ENCODE data around the gene COL23A1.
"Not testable (repeated sequence)": the region's sequence is repeated elsewhere in the genome, so short reads cannot be mapped to it uniquely, and the experiment has no call there.

COL23A1 gene

DNA sequence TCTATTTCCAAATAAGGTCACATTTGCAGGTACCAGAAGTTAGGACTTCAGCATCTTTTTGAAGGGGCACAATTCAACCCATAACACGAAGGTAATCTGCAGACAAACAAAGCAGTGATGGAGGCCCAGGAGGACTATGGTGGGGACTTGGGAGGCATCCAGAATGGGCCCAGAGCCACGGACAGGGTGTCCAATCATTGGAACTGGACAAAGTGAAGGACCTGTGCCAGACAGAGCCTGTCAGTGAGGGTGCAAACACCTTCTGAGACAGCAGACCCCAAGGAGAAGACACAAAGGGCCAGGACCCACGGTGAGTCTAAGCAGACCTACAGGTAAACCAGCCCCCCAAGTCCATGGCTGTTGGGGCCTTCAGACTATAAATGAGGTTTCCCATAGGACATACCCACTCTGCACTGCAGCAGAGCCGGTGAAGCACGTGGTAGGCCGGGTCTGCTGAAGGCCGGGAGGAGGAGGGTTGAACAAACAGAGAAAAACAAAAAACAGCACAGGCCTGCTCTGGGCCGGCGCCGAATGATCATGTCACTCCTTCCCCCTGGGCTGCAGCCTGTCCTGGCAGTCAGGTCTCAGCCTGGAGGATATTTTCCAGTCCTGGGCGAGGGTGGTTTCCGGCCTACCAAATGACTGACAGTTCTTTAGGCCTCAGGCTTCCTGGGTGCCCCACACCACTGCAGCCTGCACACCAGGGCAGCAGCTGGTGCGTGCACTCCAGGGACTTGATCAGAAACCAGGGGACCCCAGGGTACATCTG, 84.4 kb downstream of the COL23A1 start:
- no peak for DNase-seq (ENCODE audit: low spot score)

DNA sequence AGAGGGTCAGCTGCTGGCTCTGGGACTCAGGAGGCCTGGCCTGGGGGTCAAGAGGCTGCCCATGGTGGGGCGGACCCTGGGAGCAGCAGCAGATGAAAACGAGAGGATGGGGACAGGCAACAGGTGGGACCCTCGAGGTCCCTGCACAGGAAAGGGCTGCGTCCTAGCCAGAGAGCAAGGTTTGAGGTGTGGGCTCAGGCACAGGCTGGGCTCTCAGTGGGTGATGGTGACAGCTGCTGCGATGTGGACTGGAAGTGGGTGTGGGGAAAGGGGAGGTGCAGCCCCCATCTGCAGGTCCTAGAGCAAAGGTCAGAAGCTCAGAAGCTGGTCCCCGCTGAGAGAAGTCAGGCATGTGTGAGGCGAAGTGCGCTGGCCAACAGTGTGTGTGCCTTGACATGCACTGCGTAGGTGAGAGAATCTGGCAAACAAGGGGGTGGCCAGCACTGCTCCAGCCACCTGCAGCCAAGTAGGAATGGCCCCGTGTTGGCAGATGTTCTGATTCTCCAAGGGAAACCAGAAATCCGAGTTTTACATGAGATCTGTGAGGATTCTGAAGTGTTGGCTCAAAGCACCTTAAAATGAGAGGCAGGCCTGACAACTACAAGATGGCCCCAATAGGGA, 85.7 kb downstream of the COL23A1 start:
- no peak for DNase-seq (ENCODE audit: low spot score)

DNA sequence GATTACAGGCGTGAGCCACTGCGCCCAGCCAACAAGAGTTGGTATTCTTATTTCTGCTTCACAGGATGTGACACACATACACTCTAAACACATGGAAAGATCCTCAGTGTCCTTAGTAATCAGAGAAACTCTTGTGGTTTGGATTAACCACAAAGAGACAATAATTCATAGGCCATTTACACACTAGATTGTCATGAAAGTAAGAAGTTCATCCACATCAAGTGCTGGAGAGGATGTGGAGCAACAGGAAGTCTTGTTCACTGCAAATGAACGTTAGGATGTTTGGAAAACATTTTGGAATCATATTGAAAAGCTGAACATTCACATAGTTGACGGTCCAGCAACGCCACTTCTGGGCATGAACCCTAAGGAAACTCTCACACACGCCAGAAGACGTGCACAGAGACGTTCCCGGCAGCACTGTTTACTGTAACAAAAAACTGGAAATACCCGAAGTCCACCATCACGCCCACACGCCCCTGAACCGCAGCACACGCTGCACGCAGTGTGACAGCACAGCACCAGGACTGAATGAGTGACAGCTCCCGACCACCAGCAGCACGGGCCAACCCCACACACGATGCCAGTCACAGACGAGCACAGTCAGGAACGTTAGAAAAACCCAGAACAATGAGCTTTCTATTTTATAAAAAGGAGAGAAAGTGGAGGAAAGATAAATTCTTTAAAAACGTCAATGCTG, 87.6 kb downstream of the COL23A1 start:
- DNase-seq (ENCODE audit: low spot score) = peak; percentile 85

DNA sequence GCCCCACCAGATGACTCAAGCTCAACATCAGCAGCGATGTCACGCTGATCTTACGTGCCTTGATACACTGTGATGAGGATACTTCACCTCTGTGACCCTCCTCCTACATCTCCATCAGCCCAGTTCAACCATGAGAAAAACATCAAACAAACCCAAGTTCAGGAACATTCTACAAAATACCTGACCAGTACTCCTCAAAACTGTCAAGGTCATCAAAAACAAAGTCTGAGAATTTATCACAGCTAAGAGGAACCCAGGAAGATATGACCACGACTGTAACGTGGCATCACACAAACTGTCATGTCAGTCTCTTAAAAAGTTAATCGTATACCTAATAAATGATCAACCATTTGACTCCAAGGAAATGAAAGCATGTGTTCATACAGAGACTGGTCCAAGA, 90.8 kb downstream of the COL23A1 start:
- peak; percentile 46 for DNase-seq (ENCODE audit: low spot score)

DNA sequence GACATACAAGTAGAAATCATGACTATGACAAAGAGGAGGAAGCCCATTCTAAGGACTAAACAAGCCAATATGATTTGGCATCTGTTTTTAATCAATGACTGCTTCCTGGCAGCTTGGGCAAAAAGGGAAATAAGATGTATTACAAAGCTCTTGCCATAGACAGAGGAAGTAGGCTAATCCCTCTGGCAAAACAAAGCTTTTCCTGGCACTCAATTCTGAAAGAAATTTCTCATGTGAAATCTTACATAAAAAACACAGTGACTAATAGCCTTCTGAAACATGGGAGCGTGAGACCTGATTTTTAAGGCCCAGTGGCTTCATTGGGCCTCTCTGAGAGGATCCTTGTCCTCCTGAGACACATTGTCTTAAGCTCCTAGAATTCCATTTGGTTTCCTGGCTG, 93.6 kb downstream of the COL23A1 start:
- DNase-seq (ENCODE audit: low spot score) = peak; percentile 77

DNA sequence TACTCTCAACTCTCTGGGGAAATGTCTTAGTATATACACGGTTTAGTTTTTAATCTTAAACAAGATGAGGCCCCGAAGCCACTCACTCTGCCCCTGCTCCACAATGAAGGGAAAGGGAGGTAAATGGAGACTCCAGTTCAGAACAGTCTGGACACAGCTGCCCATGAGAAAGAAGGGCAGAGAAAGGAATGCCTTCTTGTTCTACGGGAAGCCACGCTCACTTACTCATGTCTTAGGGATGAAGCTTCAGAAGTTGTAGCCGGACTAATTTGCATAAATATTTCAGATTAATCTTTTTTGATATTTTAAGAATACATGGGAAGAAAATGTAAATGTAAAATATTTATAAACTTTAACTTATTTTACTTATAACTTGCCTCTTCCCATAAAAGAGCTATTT, 94.0 kb downstream of the COL23A1 start:
- peak; percentile 50 for DNase-seq (ENCODE audit: low spot score)

DNA sequence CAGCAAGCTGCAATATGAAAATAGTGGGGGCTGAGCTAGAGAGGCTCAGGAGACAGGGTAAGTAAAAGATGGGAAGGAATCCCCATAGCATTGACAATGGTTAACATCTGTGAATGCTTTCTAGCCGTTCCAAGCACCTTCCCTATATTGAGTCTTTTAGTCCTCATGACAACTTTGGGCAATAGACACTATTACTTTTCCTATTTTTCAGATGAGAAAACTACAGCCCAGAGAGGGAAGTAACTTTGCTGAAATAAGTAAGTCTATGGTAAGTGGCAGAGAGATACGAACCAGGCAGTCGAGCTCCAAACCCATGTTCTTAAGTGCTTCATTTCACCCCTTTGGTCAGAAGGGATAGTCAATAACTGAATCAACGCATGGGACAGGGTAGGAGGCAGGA, 94.5 kb downstream of the COL23A1 start:
- no peak for DNase-seq (ENCODE audit: low spot score)

DNA sequence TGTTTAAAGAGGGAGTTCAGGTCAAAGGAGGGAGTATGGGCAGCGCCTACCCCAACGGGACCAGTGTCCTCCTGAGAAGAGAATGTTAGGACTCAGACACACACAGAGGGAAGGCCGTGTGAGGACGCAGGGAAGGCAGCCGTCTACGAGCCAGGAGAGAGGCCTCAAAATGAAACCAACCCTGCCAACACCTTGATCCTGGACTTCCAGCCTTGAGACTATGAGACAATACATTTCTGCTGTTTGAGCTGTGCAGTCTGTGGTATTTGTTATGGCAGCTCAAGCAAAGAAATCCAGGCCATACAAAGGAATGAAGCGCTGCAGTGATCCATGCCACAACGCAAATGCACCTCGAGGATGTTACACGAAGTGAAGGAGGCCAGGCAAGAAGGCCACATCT, 97.9 kb downstream of the COL23A1 start:
- no peak for DNase-seq (ENCODE audit: low spot score)

DNA sequence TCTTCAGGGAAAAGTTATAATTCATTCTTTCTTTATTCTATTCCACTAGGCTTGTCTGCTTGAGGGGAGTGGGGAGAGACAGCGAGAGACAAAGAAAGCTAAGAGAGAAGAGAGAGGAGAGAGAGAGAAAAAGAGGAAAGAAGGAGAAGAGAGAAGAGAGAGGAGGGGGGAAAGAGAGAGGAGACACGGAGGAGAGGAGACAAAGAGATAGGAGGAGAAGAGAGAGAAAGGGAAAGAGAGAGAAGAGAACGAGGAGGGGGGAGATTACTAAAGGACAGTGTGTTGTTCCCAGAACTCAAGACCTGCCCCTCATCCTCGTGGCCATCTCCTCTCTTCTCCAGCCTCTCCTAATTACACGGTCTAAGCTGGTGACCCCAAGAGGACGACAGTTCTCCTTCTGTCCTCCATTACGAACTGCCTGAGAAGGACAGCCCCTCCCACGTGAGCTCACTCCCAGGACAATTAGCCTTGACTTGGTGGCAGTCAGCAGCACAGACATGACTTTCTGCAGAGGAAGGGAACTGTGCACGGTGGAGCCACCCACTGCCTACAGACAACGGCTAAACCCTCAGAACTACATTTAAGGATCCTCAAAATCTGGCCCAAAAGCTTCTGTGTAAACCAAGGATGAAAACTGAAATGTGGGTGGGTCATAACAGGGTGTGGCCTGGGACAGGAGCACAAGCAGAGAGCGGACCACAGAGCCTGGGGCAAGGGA, 99.1 kb downstream of the COL23A1 start:
- DNase-seq (ENCODE audit: low spot score) = no peak

DNA sequence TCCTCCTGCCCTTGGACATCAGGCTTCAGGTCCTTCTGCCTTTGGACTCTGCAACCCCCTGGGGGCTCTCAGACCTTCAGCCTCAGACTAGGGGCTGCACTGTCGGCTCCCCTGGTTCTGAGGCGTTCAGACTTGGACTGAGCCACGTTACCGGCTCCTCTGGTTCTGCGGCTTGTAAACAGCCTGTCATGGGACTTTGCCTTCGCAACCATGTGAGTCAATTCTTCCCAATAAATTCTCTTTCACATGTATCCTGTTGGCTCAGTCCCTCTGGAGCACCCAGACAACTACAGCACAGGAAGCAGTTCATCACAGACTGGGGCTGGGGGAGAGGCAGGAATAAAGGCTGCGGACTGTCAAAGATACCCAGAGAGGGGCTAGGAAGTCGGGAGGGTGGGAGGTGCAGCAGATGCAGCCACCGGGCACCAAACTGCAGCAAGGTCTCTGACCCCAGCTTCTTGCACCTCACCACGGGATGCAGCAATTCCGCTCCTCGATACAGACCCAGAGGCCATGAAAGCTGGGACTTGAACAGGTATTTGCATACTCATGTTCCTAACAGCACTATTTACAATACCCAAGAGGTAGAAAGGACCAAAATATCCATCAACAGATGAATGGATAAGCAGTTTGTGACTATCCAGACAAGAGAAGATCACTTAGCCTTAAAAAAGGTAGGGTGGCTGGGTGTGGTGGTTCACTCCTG, 100.8 kb downstream of the COL23A1 start:
- DNase-seq (ENCODE audit: low spot score) = peak; percentile 60

DNA sequence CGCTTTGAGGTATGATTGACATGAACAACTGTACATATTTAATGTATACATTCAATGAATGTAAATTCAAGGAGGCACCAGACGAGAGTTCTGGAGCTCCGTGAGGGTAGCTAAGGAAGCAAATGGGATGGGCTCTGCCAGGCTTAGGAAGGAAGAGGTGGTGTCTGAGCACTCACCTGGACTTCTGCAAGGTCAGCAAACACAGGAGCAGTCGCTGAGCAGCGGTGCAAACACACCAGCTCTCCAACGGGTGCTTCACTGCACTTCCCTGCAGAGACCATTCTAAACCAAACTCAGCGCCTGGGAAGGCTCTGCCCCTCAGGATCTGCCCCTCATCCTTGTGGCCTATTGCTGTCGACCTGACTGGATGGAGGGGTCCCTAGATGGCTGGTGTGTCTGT, 101.5 kb downstream of the COL23A1 start:
- no peak for DNase-seq (ENCODE audit: low spot score)

DNA sequence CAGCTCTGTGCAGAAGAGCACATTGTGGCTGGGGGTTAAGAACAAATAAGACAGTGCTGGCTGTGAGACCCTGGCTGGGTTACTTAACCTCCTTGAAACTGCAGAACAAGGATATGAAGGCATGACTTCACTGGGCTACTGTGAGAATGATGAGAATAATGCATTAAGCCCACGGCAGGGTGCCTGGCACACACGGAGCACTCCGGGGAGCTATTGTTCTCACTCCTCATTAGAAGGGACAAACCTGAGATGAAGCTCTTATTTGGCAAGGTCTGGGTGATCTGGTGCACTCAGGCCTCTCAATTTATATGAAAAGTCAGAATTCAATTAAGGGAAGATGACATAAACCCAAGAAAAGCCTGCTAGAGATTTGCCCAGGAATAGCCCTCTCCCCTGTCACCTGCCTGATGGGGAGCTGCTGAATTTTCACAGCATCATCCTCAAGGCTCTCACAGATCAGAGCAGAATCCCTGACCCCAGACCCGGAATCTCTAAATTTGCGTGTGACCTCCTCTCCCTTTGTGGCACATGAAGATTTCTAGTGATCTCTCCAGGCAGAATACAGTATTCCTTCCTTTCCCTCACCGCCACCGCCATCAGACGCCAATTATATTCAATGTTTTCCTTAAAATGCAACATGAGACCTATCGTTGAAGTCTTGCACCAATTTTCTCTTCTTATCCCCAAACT, 102.1 kb downstream of the COL23A1 start:
- DNase-seq (ENCODE audit: low spot score) = no peak

DNA sequence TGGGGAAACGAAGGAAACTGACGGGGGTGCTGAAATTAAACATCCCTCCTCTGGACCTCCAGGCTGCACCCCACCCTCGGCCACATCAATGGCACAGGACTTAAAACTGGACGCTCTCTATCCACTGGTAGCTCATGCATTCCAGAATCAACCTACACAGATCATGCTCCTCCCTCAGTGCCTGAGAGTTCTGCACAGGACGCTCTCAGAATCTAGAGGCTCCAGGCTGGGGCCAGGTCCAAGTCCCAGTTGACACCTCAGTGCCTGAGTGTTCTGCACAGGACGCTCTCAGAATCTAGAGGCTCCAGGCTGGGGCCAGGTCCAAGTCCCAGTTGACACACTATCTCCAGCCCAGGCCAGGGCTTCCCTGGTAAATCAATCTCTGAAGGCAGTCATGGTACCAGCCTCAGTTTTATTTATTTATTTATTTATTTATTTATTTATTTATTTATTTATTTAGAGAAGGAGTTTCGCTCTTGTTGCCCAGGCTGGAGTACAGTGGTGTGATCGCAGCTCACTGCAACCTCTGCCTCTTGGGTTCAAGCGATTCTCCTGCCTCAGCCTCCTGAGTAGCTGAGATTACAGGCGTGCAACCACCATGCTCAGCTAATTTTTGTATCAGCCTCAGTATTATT, 103.2 kb downstream of the COL23A1 start:
- DNase-seq (ENCODE audit: low spot score) = not testable (repeated sequence)

DNA sequence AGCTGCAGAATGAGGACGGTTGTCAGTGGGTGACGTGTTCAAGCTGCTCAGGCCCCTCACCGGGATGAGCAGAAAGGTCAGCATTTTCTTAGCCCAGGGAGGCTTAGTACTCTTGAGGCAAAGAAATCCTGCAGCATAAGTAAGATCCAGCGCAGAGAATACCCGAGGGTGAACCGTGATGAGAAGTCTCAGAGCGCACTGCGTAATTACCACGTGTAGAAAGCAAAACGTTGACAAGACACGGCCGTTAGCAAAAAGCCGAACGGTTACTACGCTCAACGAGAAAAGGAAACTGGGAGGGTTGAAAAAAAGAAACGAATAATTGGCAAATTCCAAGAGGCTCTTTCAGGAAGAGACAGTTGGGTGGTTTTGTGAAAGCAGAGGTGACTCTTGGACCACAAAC, 104.0 kb downstream of the COL23A1 start:
- no peak for DNase-seq (ENCODE audit: low spot score)

DNA sequence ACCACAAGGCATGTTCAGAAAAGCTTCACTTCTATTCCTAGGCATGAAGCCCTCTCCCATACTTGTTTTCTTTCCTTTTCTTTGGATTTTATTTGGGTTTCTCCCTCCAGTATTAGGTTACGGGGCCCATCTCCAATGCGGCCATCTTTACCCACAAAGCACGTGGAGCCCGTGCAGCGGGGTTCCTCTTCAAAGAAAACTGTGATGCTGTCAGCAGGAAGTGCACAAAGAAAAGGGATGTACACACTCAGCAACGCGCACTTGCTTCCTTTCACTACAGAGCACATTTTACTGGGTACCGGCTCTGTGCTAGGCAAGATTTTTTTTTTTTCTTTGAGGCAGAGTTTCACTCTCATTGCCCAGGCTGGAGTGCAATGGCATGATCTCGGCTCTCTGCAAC, 106.6 kb downstream of the COL23A1 start:
- no peak for DNase-seq (ENCODE audit: low spot score)

DNA sequence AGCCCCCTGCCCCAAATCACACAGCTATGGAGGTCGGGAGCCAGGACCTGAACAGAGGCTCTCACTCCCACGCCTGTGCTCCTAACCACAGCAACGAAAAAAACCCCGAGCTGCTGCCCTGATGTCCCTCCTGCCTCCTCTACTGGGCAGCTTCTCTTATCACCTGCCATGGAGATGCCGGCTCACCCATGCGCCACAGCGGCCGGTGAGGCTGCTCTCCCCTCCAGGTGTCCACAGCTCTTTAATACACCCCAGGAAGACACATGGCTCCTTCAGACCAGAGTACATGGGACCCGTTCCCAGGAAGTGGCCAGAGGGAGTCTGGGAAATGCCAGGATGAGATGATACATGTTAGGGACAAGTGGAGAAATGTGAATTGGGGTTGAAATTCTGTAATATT, 110.9 kb downstream of the COL23A1 start:
- no peak for DNase-seq (ENCODE audit: low spot score)

DNA sequence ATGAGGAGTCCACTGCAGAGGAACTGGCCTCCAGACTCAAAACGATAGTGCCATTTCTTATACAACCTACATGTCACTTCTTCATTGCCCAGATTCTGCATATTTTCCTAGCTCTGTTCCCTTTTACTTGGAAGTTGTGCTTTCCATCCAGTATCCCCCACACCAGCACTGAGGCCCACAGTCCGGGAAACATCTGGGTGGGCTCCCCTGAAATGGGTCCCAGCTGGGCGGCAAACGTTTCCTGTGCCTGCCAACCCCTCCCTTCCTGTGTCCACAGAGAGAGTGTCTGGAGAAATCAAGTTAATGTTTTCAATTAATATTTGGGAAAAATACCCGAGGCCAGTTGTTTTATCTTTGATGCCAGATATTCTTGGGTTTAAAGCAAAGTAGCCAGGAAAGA, 111.8 kb downstream of the COL23A1 start:
- DNase-seq (ENCODE audit: low spot score) = no peak

DNA sequence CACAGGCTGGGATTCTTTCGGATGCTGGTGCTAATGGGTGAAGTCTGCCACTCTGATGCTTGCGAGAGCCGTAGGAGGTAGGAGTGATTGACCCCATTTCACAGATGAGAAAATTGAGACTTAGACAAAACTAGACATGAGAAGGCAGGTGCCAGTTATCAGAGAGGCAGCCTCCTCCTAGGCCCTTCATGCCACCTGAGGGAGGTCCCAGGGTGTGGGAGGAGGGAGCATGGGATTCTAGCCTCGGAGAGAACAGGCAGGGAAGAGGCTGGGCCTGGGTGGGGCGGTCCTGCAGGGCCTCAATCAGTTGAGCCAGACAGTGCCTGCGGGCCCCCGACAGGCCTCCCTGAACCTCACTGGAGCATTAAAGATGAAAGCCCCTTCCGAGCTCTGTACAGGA, 112.4 kb downstream of the COL23A1 start:
- DNase-seq (ENCODE audit: low spot score) = no peak

DNA sequence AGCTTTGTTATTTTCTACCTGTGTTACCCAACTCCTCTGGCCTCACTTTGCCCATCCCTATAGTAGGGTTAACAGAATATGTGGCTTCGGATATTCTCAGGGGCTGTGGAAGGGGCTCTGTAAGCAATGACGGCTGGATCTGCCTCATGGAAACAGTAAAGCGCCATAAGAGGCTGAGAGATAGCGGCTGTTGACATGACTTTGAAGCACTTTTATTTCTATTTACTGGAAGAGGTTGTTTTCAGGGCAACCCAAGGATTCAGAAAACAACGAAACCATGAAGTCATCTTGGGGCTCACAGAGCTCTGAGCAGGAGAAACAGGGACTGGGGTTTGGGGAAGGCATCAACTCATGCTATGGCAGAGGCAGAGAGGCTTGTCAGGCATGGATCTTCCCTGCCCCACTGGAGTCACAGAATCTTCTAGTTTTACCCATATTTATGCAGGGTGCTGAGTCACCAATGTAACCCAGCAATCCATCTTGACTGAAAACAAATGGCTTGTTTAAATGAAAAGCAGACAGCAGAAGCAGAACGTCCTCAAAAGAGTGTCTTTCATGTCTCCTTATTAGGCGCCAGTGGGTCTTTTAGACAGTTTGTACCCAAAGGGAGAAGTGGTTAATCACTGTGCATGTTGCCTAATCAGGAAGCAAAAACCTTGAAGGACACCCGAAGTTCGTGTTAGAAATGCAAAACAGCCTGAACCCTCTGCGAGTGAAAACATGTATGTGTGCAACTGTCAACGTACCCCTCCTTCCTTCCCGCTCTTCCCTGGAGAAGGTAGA, 113.0 kb downstream of the COL23A1 start:
- peak; percentile 58 for DNase-seq (ENCODE audit: low spot score)

DNA sequence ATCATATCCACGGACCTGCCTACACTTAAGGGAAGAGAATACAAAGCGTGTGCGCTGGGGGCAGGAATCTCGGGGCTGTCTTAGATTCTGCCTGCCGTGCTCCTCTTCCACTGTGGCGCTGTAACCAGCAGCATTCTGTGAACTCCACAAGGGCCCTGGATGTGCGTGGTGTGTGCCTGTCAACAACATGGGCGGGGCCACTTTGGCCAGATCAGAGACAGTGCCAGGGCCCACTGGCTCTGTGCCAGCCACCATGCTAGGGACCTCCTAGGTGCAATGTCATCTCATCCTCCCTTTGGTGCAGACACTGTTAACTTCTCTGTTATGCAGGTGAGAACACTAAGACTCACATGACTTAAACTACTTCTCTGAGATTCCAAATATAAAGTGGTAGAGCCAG, 113.7 kb downstream of the COL23A1 start:
- no peak for DNase-seq (ENCODE audit: low spot score)
